ENCODE data around the gene SRSF11. TPM values are rescaled to one million over a fixed set of nuclear protein-coding genes. Genes with fewer than 3 reads are reported as not detected.
"Not testable (repeated sequence)": the region's sequence is repeated elsewhere in the genome, so short reads cannot be mapped to it uniquely, and the experiment has no call there.

Gene SRSF11
- total RNA-seq, 1 donor from 2014 or later: 73.2 TPM

GRCh38 chr1:70205434-70206118, 15.6 kb upstream of the SRSF11 start, which contains the start of gene LRRC40:
TSS of gene LRRC40 (minus strand) at chr1:70205579. CDS start at chr1:70205540, 39 bp downstream.
- peak within 1 kb of the TSS; percentile 96 for H3K4me3 ChIP-seq (ENCODE audit: low read depth, low read length)
- no peak for TF ChIP-seq CTCF (conservative IDR thresholded peaks at IDR 0.05; ENCODE audit: low read depth, low read length)
- DNase-seq (ENCODE audit: low read depth): peak; percentile 68

- H3K4me3 ChIP-seq (ENCODE audit: low read depth, low read length): peak overlapping the region; percentile 96
- not testable (repeated sequence) for DNase-seq (ENCODE audit: low read depth)
These were observed 14.3 kb upstream of the SRSF11 start for GRCh38 chr1:70206833-70207232.

- DNase-seq (ENCODE audit: low read depth): no peak
- TF ChIP-seq CTCF (conservative IDR thresholded peaks at IDR 0.05; ENCODE audit: low read depth, low read length): no peak
- H3K4me3 ChIP-seq (ENCODE audit: low read depth, low read length): peak overlapping the region; percentile 96
These were observed 13.7 kb upstream of the SRSF11 start for GRCh38 chr1:70207492-70207891.

GRCh38 chr1:70208292-70208691, 12.9 kb upstream of the SRSF11 start:
- no peak overlapping the region for H3K4me3 ChIP-seq (ENCODE audit: low read depth, low read length)
- no peak for TF ChIP-seq CTCF (conservative IDR thresholded peaks at IDR 0.05; ENCODE audit: low read depth, low read length)
- DNase-seq (ENCODE audit: low read depth): no peak

- no peak overlapping the region for H3K4me3 ChIP-seq (ENCODE audit: low read depth, low read length)
- DNase-seq (ENCODE audit: low read depth): no peak
- no peak for TF ChIP-seq CTCF (conservative IDR thresholded peaks at IDR 0.05; ENCODE audit: low read depth, low read length)
These were observed 10.4 kb upstream of the SRSF11 start for GRCh38 chr1:70210820-70211219.

GRCh38 chr1:70211541-70211940, 9.6 kb upstream of the SRSF11 start:
- no peak overlapping the region for H3K4me3 ChIP-seq (ENCODE audit: low read depth, low read length)
- no peak for DNase-seq (ENCODE audit: low read depth)
- TF ChIP-seq CTCF (conservative IDR thresholded peaks at IDR 0.05; ENCODE audit: low read depth, low read length): no peak

GRCh38 chr1:70220015-70220414, 1.2 kb upstream of the SRSF11 start:
- TF ChIP-seq CTCF (conservative IDR thresholded peaks at IDR 0.05; ENCODE audit: low read depth, low read length): no peak
- no peak for DNase-seq (ENCODE audit: low read depth)
- no peak overlapping the region for H3K4me3 ChIP-seq (ENCODE audit: low read depth, low read length)

Data from epithelial cell of proximal tubule (primary cell).